A549 treated with CpdA at 1 μM for 4 hours (cell line): Measurements from ENCODE around the gene WIPF2. TPM values are rescaled to one million over a fixed set of nuclear protein-coding genes. Genes with fewer than 3 reads are reported as not detected.

ENCODE experiments used
- total RNA-seq: library from RNA; stranded (reverse); fragments of 200-300 nt; extraction: Qiagen RNA extraction; gene quantifications from 5 replicates; pipeline ENCODE4 v1.2.3, GENCODE V29; 2022; ENCODE audit warnings: low read depth

Gene WIPF2, protein sequence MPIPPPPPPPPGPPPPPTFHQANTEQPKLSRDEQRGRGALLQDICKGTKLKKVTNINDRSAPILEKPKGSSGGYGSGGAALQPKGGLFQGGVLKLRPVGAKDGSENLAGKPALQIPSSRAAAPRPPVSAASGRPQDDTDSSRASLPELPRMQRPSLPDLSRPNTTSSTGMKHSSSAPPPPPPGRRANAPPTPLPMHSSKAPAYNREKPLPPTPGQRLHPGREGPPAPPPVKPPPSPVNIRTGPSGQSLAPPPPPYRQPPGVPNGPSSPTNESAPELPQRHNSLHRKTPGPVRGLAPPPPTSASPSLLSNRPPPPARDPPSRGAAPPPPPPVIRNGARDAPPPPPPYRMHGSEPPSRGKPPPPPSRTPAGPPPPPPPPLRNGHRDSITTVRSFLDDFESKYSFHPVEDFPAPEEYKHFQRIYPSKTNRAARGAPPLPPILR
- total RNA-seq, result 18.6 to 24.3 TPM (median 20.0 TPM) in 5 replicates

DNA sequence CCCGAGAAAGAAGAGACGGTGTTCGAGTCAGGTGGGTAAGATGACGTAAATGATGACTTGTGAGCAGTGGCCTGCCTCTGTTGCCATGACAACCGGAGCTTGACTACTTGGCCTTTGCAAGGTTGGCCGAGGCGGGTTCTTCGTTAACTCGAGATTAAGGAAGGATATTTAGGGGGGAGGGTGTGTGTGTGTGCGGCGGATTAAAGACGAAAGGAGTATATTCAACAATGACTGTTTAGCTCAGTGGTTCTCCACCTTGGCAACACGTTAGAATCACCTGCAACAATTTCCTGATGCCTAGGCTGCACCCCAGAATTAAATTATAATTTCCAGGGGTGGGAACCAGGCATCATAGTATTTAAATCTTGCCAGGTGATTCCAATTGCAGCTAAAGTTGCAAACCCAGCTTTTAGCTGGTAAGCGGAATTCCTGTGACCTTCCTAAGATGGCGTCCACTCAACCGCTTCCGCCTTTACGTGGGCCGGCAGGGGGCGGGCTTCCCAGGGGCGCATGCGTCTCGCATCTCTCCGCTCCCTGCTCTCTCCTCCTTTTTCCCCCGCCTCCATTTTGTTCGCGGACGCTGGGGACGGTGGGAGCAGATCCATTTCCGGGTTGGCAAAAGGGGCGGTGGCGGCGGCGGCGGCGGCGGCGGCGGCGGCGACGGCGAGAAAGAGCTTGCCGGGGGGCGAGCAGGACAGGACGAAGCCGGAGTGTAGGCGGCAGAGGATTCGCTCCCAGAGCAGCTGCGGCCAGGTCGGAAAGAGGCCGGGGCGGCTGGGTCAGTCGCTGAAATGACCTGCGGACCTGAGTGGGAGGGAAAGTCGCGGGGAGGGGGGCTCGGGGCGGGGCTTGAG, at the start of gene WIPF2:
Gene WIPF2 (plus strand): TSS at position 565 of the 854 bp plus-strand sequence. CDS start 37,156 bp downstream, outside the sequence.

DNA sequence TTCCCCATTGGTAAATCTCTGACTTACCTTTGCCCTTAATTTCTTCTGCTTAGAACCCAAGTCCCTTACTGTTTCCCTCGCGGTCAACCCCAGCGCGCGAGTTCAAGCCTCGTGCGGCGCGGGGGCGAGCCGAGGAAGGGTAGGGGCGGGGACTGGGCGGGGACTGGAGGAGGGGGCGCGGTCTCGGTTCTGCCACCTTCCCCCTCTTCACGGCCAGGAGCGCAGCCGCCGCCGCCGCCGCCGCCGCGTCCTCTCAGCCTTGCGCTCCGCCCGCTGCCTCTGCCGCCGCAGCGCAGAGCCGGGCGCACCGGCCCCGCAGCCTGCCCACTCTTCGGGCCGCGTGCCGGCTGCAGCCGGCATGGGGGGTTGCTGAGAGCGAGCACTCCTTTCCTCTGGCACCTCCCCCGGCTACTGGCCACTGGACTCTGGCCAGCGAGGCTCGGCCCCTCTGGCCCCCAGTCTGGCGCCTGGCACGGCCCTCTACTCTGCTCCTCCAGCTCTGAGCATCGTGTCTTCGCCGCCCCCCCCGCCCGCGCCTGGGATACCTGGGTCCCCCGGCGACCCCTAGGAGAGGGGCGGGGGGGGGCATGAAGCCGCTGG, 41.7 kb upstream of the WIPF2 start, which contains the start of gene RAPGEFL1:
Gene RAPGEFL1 (plus strand): TSS at position 196 of the 600 bp plus-strand sequence. CDS start 392 bp downstream, at position 588.

GRCh38 chr17:40287494-40288369, 68.6 kb downstream of the WIPF2 start, which contains the start of gene CDC6:
TSS of gene CDC6 (plus strand) at chr17:40287879. CDS start at chr17:40289421, 1,542 bp downstream.

GRCh38 chr17:40309031-40309948, 90.2 kb downstream of the WIPF2 start, which contains the start of gene RARA:
TSS of gene RARA (plus strand) at chr17:40309180. CDS start at chr17:40331219, 22,039 bp downstream.

Other genes starting within 250 kb of the WIPF2 start
- gene PSMD3, start 238.5 kb upstream of the WIPF2 start, total RNA-seq, result 145 to 182 TPM (median 173 TPM) in 5 replicates
- 0.26 TPM in 1 of 5 replicates, not detected in the others for gene CSF3, start 203.9 kb upstream of the WIPF2 start, total RNA-seq
- 49.0 to 56.0 TPM (median 50.6 TPM) in 5 replicates for gene MED24, start 164.9 kb upstream of the WIPF2 start, total RNA-seq
- gene THRA, start 156.3 kb upstream of the WIPF2 start, total RNA-seq, result 13.4 to 16.5 TPM (median 15.2 TPM) in 5 replicates
- 9.2 to 11.3 TPM (median 10.8 TPM) in 5 replicates for gene NR1D1, start 118.7 kb upstream of the WIPF2 start, total RNA-seq
- 58.1 to 67.6 TPM (median 61.3 TPM) in 5 replicates for gene MSL1, start 97.3 kb upstream of the WIPF2 start, total RNA-seq
- gene CASC3, start 78.8 kb upstream of the WIPF2 start, total RNA-seq, result 44.2 to 47.1 TPM (median 47.0 TPM) in 5 replicates
- 2.3 to 3.3 TPM (median 2.6 TPM) in 5 replicates for gene RAPGEFL1, start 41.8 kb upstream of the WIPF2 start, total RNA-seq
- gene CDC6, start 68.6 kb downstream of the WIPF2 start, total RNA-seq, result 55.8 to 65.8 TPM (median 60.4 TPM) in 5 replicates
- gene RARA, start 89.9 kb downstream of the WIPF2 start, total RNA-seq, result 30.2 to 44.4 TPM (median 34.9 TPM) in 5 replicates
- gene GJD3, start 145.4 kb downstream of the WIPF2 start, total RNA-seq, result 0.71 to 1.3 TPM (median 1.2 TPM) in 5 replicates
- 217 to 300 TPM (median 229 TPM) in 5 replicates for gene TOP2A, start 198.6 kb downstream of the WIPF2 start, total RNA-seq
- 1,911 to 2,563 TPM (median 2,393 TPM) in 5 replicates for gene IGFBP4, start 224.1 kb downstream of the WIPF2 start, total RNA-seq